Measurements from ENCODE around the gene USP48.

GRCh38 chr1:21669258-21670058 is 113.5 kb downstream of the USP48 start, which contains the start of gene RAP1GAP:
- TF ChIP-seq, protein P1, sequence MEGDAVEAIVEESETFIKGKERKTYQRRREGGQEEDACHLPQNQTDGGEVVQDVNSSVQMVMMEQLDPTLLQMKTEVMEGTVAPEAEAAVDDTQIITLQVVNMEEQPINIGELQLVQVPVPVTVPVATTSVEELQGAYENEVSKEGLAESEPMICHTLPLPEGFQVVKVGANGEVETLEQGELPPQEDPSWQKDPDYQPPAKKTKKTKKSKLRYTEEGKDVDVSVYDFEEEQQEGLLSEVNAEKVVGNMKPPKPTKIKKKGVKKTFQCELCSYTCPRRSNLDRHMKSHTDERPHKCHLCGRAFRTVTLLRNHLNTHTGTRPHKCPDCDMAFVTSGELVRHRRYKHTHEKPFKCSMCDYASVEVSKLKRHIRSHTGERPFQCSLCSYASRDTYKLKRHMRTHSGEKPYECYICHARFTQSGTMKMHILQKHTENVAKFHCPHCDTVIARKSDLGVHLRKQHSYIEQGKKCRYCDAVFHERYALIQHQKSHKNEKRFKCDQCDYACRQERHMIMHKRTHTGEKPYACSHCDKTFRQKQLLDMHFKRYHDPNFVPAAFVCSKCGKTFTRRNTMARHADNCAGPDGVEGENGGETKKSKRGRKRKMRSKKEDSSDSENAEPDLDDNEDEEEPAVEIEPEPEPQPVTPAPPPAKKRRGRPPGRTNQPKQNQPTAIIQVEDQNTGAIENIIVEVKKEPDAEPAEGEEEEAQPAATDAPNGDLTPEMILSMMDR (IDR thresholded peaks at IDR 0.05; ENCODE audit: control extremely low read depth in 1 of 3, insufficient read depth in 1 of 3, low read depth in 1 of 3, low read length in 3 of 3), result peak in 1 of 3 experiments; percentile 15; a peak in 1 of 4 replicates
- TF ChIP-seq CHD2 (IDR thresholded peaks at IDR 0.05; ENCODE audit: low read length) (no peak), POLR2AphosphoS5 (IDR thresholded peaks at IDR 0.05; ENCODE audit: low read depth, low read length) (0 out of 2 replicates have a peak, but pooled peaks have one; percentile 34), TAF7 (optimal IDR thresholded peaks at IDR 0.05; ENCODE audit: borderline replicate concordance, low read depth, low read length) (no peak), POLR2A (IDR thresholded peaks at IDR 0.05; ENCODE audit: control extremely low read depth in 1 of 2, low read depth in 2 of 2, low read length in 2 of 2) (no peak; a peak in 1 of 3 replicates), EGR1 (IDR thresholded peaks at IDR 0.05; ENCODE audit: borderline replicate concordance, low read depth, low read length) (no peak), SP4 (IDR thresholded peaks at IDR 0.05; ENCODE audit: low read length) (no peak)
